HG03097 (cell line): ENCODE results near the gene MIOS.
A peak's percentile ranks its signal among the peaks of the same experiment; 100 is the strongest.

Experiments used
- ATAC-seq: cut with Tn5 transposase; IDR thresholded peaks from one replicate; pipeline ENCODE4 v1.9.1; 2021; ENCODE audit not compliant: unreplicated experiment, low FRiP score

Gene MIOS

DNA sequence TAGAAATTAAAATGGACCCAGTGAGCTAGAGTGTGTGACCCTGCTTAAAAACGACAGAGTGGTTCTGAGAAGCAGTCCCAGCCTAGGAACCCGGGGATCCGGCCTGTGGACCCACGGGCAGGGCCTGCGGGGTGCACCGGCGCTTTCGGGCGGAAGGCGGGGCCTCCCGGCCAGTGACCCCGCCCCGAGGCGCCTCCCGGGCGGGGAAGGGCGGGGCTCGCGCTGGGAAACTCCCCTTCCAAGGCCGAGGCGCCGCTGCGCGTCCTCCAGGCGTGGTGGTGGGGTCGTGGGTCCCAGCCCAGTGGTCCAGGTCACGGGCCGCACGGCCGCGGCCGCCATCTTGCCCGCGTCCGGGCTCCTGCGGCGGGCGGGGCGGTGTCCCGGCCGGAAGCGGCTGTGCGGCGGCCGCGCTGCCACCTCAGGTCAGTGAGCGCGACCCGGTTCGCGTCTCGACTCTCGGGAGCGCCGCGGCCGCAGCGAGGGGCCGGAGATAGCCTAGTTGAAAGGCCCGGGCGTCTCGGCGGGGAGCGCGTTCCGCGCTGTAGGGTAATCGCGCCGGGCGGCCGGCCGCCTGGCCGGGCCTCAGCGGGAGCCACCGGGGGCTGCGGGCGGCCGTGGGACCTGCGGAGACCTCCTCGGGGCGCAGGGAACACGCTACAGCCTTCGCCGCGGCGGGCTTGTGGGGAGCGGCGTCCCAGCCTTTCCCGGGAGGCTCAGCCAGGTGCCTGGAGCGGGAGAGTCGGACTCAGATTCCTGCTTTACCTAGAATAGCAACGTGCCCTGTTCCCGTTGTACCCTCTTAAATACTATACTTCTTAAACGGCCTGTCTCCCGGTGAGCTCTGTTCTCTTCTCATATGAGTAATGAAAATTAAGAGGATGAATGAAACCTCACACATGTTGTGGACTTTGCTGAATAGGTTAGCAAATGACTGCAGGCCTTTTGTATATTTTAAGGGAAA lies at the start of gene MIOS:
Gene MIOS, plus strand, starts transcription at position 234 of the 961 bp plus-strand sequence. CDS start 5,592 bp downstream, outside the sequence.
- peak; percentile 78 for ATAC-seq

GRCh38 chr7:7517754-7518153 lies 48.9 kb upstream of the MIOS start:
- no peak for ATAC-seq

DNA sequence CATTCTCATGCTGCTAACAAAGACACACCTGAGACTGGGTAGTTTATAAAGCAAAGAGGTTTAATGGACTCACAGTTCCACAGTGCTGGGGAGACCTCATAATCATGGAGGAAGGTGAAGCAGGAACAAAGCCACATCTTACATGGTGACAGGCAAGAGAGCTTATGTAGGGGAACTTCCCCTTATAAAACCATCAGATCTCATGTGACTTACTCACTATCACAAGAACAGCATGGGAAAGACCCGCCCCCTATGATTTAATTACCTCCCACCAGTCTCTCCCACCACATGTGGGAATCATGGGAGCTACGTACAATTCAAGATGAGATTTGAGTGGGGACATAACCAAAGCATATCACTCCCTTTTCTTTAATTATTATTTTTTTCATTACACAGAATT lies 47.6 kb upstream of the MIOS start:
- no peak for ATAC-seq

- ATAC-seq, result no peak
These were observed 47.2 kb upstream of the MIOS start for GRCh38 chr7:7519528-7519927.

GRCh38 chr7:7521259-7521658 lies 45.4 kb upstream of the MIOS start:
- ATAC-seq, result no peak

DNA sequence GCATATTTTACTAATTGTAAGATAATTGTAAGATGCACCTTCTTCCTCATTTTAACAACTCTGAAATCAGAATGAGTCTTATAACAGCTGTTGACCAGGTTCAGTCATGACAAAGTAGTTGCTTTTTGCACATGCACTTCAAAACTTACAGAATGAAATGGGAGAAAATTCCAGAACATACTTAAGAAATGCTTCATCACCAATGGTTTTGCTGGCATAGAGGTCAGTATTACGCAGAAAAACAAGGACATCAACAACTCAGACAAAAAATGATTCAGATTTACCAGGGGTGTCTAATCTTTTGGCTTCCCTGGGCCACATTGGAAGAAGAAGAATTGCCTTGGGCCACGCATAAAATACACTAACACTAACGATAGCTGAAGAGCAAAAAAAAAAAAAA lies 44.3 kb upstream of the MIOS start:
- no peak for ATAC-seq

DNA sequence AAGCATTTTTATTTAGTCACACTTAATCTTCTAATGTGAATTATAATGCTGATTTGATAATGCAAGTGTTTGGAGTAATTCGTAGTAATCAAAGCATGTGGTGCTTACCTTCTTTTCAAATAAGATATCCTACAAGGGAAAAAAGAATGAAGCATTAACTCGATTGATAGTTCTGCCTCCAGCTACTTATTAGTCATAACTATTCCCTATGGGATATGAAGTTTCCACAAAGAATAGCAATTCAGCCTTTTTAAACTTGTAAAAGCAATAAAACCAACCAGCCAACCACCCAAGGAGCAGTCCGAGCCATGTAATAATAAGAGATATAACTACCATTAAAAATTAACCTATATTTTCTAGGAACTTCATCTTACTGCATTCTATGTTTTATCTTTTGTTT lies 42.6 kb upstream of the MIOS start:
- ATAC-seq, result no peak

DNA sequence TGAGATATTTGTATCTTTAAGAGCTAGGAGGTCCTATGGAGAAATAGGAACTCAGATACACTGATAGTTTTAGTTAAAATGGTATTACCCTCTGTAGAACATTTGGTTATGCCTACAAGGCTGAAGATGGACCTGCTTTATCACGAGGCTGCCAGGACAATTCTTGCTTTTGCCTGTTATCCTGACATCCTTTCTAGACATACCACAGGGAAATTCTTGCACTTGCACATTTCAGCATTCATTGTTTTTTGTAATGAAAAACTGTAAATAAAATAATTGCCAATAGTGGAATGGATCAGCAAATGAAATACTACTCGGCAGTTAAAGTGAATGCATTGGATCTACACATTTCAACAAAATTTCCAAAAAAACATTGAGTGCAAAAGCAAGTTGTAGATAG lies 40.7 kb upstream of the MIOS start:
- ATAC-seq, result no peak

- ATAC-seq, result no peak
These were observed 39.6 kb upstream of the MIOS start for GRCh38 chr7:7527047-7527446.

- ATAC-seq, result no peak
These were observed 37.4 kb upstream of the MIOS start for GRCh38 chr7:7529328-7529727.

- no peak for ATAC-seq
These were observed 32.8 kb upstream of the MIOS start for GRCh38 chr7:7533831-7534430.

- ATAC-seq, result no peak
These were observed 31.0 kb upstream of the MIOS start, which contains the start of gene COL28A1 for GRCh38 chr7:7535691-7536090. Gene COL28A1, minus strand, starts transcription at chr7:7535873. Its CDS starts 2,998 bp downstream, at chr7:7532875.

DNA sequence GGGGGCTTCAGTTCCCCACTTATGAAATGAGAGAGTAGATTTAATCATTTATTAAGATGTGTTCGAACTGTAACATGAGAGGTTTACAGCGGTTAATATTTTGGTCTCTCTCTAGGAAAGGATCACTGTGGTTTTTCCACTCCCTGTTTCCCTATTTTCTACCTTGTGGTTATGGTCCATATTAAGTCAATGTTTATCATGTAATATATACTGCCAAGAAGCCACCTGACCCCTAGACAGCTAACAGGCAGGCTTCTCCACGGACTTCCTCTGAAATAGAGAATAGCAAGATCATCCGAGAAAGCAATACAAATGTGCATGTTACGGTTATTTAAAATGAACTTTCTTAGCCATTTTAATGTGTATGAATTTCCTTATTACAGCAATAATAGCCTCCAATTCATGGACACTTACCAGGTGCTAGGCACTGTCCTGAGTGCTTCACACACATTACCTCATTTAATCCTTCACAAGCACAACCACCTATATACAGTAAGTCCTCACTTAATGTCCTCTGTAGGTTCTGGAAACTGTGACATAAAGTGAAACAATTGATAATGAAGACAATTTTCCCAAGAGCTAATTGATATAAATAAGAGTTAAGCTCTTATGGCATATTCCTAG lies 30.2 kb upstream of the MIOS start:
- no peak for ATAC-seq

DNA sequence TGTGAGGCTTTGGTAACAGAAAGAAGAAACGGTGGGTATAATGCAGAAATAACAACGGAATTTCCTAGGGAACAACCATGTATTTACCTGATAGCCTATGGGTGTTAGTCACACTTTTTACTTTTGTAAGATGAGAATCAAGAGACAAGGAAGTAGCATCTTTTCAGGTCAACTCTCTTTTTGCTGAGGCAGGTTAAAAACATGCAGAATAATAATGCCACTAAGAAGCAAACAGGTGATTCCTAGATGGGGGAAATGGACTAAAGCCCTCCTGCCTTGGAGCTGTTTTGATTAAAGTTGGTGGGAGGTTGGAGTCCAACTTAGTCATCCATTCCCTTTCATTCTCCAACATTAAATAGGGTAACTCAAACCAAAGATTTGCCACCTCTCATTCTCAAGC lies 29.0 kb upstream of the MIOS start:
- ATAC-seq, result no peak

- no peak for ATAC-seq
These were observed 27.5 kb upstream of the MIOS start for GRCh38 chr7:7539152-7539551.

DNA sequence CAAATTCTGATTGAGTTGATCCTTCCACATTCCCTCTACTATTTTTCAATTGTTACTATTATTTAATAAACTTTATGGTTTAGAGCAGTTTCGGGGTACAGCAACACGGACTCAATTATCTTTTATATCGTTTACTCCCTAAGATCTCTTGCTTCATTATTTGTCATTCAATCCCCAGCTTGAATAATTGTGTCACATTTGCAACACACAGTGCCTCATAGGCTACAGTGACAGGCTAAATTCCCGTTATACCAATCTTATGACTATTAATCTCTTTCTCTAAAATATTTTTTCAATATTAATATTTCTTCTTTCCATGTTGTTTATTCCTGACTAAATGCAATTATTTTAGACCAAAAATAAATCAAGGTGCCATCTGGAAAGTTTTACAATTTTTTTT lies 27.0 kb upstream of the MIOS start:
- no peak for ATAC-seq

GRCh38 chr7:7542251-7542835 lies 24.3 kb upstream of the MIOS start:
- no peak for ATAC-seq

- no peak for ATAC-seq
These were observed 18.3 kb upstream of the MIOS start for GRCh38 chr7:7548407-7548806.

DNA sequence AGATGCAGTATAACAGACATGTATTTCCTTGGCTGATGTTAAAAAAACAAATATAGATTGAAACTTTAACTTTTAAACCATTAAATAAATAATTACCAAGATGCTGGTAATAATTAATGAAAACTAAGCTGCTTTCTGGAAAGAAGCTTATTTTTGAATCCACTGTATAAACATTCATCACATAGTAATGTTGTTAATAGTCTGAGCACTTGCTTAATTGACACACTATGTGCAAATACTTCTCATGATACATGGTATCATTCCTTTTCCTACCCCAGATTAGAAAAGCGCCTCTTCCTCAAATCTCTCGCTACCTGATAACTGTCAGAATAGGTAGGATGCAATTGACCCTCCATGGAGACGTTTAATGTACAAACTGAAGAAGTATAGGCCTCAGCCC lies 16.0 kb upstream of the MIOS start:
- ATAC-seq, result no peak

- no peak for ATAC-seq
These were observed 14.5 kb upstream of the MIOS start for GRCh38 chr7:7552199-7552598.

DNA sequence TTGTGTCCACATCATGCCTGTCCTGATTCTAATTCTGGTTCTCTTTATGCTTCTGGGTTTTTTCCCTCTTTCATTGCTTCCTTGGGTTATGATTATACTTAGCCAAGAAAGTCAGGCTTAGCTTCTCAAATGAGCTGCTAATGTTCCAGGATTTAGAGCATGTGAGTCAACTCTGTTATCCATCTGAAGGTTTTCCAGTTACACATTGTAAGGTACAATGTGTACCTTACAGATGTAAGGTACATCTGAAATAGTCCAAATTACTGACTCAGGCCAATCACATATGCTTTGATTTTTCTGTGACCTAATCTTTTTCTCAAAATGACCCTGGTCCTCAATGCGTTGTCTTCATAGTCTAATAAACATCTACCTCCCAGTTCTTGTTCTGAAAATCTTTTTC lies 13.3 kb upstream of the MIOS start:
- ATAC-seq, result no peak
